ENCODE results near the gene FNDC8.
"Not testable (repeated sequence)": the region's sequence is repeated elsewhere in the genome, so short reads cannot be mapped to it uniquely, and the experiment has no call there.

Gene FNDC8

GRCh38 chr17:35144840-35145239, 23.4 kb downstream of the FNDC8 start:
- DNase-seq (ENCODE audit: low read depth): no peak

- no peak for DNase-seq (ENCODE audit: low read depth)
These were observed 24.9 kb downstream of the FNDC8 start for GRCh38 chr17:35146214-35146833.

GRCh38 chr17:35147375-35147905, 26.0 kb downstream of the FNDC8 start, which contains the start of gene UNC45B:
TSS of gene UNC45B (plus strand) at chr17:35147817. CDS start at chr17:35148264, 447 bp downstream.
- DNase-seq (ENCODE audit: low read depth): no peak

- DNase-seq (ENCODE audit: low read depth): no peak
These were observed 26.7 kb downstream of the FNDC8 start for GRCh38 chr17:35148144-35148543.

GRCh38 chr17:35149941-35150340, 28.5 kb downstream of the FNDC8 start:
- no peak for DNase-seq (ENCODE audit: low read depth)

GRCh38 chr17:35151080-35151479, 29.7 kb downstream of the FNDC8 start:
- DNase-seq (ENCODE audit: low read depth): not testable (repeated sequence)

GRCh38 chr17:35152421-35153140, 31.2 kb downstream of the FNDC8 start:
- no peak for DNase-seq (ENCODE audit: low read depth)

GRCh38 chr17:35154196-35155165, 33.1 kb downstream of the FNDC8 start:
- DNase-seq (ENCODE audit: low read depth): no peak

GRCh38 chr17:35155246-35155645, 33.8 kb downstream of the FNDC8 start:
- no peak for DNase-seq (ENCODE audit: low read depth)

- no peak for DNase-seq (ENCODE audit: low read depth)
These were observed 38.5 kb downstream of the FNDC8 start for GRCh38 chr17:35159940-35160339.

GRCh38 chr17:35160354-35161201, 39.2 kb downstream of the FNDC8 start:
- DNase-seq (ENCODE audit: low read depth): peak; percentile 31

- no peak for DNase-seq (ENCODE audit: low read depth)
These were observed 39.9 kb downstream of the FNDC8 start for GRCh38 chr17:35161281-35161761.

- no peak for DNase-seq (ENCODE audit: low read depth)
These were observed 41.3 kb downstream of the FNDC8 start for GRCh38 chr17:35162755-35163154.

GRCh38 chr17:35163886-35164285, 42.5 kb downstream of the FNDC8 start:
- no peak for DNase-seq (ENCODE audit: low read depth)

- DNase-seq (ENCODE audit: low read depth): no peak
These were observed 43.3 kb downstream of the FNDC8 start for GRCh38 chr17:35164716-35165115.

- DNase-seq (ENCODE audit: low read depth): no peak
These were observed 45.1 kb downstream of the FNDC8 start for GRCh38 chr17:35166526-35166925.

GRCh38 chr17:35167046-35167445, 45.6 kb downstream of the FNDC8 start:
- DNase-seq (ENCODE audit: low read depth): no peak

GRCh38 chr17:35167666-35168065, 46.3 kb downstream of the FNDC8 start:
- DNase-seq (ENCODE audit: low read depth): no peak

GRCh38 chr17:35169835-35170363, 48.5 kb downstream of the FNDC8 start:
- no peak for DNase-seq (ENCODE audit: low read depth)

GRCh38 chr17:35170968-35171771, 49.8 kb downstream of the FNDC8 start:
- DNase-seq (ENCODE audit: low read depth): no peak

All from stimulated activated CD4-positive, alpha-beta T cell treated with anti-CD3 and anti-CD28 coated beads, Interleukin-2, amount 100 ng/mL, for 4 hours (primary cell).